K562 (cell line): Measurements from ENCODE around the gene GOT2. TPM values are rescaled to one million over a fixed set of nuclear protein-coding genes. Genes with fewer than 3 reads are reported as not detected.

Experiments
- ARID3A ChIP-seq: IDR thresholded peaks from 2 replicates; pipeline ENCODE4 v1.6.1; 2012; ENCODE audit warnings: low read depth, low read length, improper control_type of control experiment, borderline replicate concordance
- BCOR ChIP-seq: fragments of 450-650 bp; IDR thresholded peaks from 2 replicates; pipeline ENCODE4 v1.6.1; 2016
- CXXC5 ChIP-seq: fragments of 250-450 bp; sonication (Bioruptor Pico); IDR thresholded peaks from 2 replicates; pipeline ENCODE4 v1.8.0; 2022; ENCODE audit warnings: inconsistent platforms, mild to moderate bottlenecking, moderate library complexity
- GABPB1 ChIP-seq: sonication (generic); formaldehyde crosslinking; IDR thresholded peaks from 2 replicates; pipeline ENCODE4 v1.8.0; 2022; ENCODE audit warnings: mild to moderate bottlenecking, missing genetic modification reagents
- HDAC3 ChIP-seq: fragments of 450-650 bp; IDR thresholded peaks from 2 replicates; pipeline ENCODE4 v1.6.1; 2018; ENCODE audit warnings: borderline replicate concordance, mild to moderate bottlenecking, moderate library complexity; ENCODE audit not compliant: partially characterized antibody
- HNRNPUL1 ChIP-seq: fragments of 200-400 bp; formaldehyde crosslinking; IDR thresholded peaks from 2 replicates; pipeline ENCODE4 v1.6.1; 2017; ENCODE audit warnings: low read length
- IFI16 ChIP-seq: fragments of 250-450 bp; sonication (Bioruptor Pico); IDR thresholded peaks from 2 replicates; pipeline ENCODE4 v2.1.2; 2022; ENCODE audit warnings: mild to moderate bottlenecking, inconsistent platforms
- ILF3 ChIP-seq: fragments of 450-650 bp; IDR thresholded peaks from 2 replicates; pipeline ENCODE4 v1.6.1; 2018; ENCODE audit warnings: antibody characterized with exemption, mild to moderate bottlenecking, moderate library complexity, borderline replicate concordance
- ILK ChIP-seq: fragments of 450-650 bp; IDR thresholded peaks from 2 replicates; pipeline ENCODE4 v1.6.1; 2016; ENCODE audit warnings: missing genetic modification characterization, low read depth, mild to moderate bottlenecking, missing compliant biosample characterization, moderate library complexity, borderline replicate concordance
- KLF1 ChIP-seq: fragments of 450-650 bp; IDR thresholded peaks from 2 replicates; pipeline ENCODE4 v1.6.1; 2016; ENCODE audit warnings: missing genetic modification characterization, missing compliant biosample characterization
- MTA2 ChIP-seq: fragments of 450-650 bp; IDR thresholded peaks from 2 replicates; pipeline ENCODE4 v1.6.1; 2016; ENCODE audit warnings: low read depth
- RAD21 ChIP-seq, 2 experiments: fragments of 250-450 bp in 1 of 2; fragments of 450-650 bp in 1 of 2; sonication (Bioruptor Pico) in 1 of 2; formaldehyde crosslinking in 1 of 2; IDR thresholded peaks in 1 of 2; conservative IDR thresholded peaks in 1 of 2; 2 replicates each; pipeline versions ENCODE4 v1.4.0 to v1.8.0; 2020 to 2022; ENCODE audit warnings: mild to moderate bottlenecking in 2 of 2, moderate library complexity in 1 of 2
- SMAD1 ChIP-seq: fragments of 150-350 bp; IDR thresholded peaks from 2 replicates; pipeline ENCODE4 v1.6.1; 2014; ENCODE audit warnings: low read length, low read depth; ENCODE audit not compliant: partially characterized antibody
- SMARCB1 ChIP-seq: IDR thresholded peaks from 2 replicates; pipeline ENCODE4 v1.6.1; 2011; ENCODE audit warnings: improper control_type of control experiment, low read depth; ENCODE audit not compliant: insufficient read length
- TEAD4 ChIP-seq, 2 experiments: sonication (generic) in 1 of 2; formaldehyde crosslinking in 1 of 2; IDR thresholded peaks; 2 replicates each; pipeline versions ENCODE4 v1.6.1 to v1.8.0; 2012 to 2022; ENCODE audit warnings: borderline replicate concordance in 1 of 2, inconsistent platforms in 1 of 2, low read length in 1 of 2, mild to moderate bottlenecking in 1 of 2, missing genetic modification reagents in 1 of 2
- U2AF2 ChIP-seq: fragments of 200-400 bp; formaldehyde crosslinking; optimal IDR thresholded peaks from 2 replicates; pipeline ENCODE3; 2017; ENCODE audit warnings: low read depth, mild to moderate bottlenecking, low read length
- YBX1 ChIP-seq: fragments of 450-650 bp; IDR thresholded peaks from 2 replicates; pipeline ENCODE4 v1.7.1; 2016; ENCODE audit warnings: mild to moderate bottlenecking
- ZNF12 ChIP-seq: sonication (generic); formaldehyde crosslinking; IDR thresholded peaks from 2 replicates; pipeline ENCODE4 v1.4.0; 2020; ENCODE audit warnings: mild to moderate bottlenecking, missing genetic modification reagents
- ZNF764 ChIP-seq: fragments of 250-450 bp; sonication (Bioruptor Pico); IDR thresholded peaks from 2 replicates; pipeline ENCODE4 v1.4.0; 2020; ENCODE audit warnings: low read depth, mild to moderate bottlenecking, moderate library complexity
- ZNF785 ChIP-seq: fragments of 250-450 bp; sonication (Bioruptor Pico); IDR thresholded peaks from 2 replicates; pipeline ENCODE4 v1.4.0; 2020; ENCODE audit warnings: mild to moderate bottlenecking
- polyA plus RNA-seq, 8 experiments: library from polyadenylated mRNA; depleted of rRNA in 4 of 8; stranded (reverse) in 5 of 8; unstranded in 3 of 8; fragments of >200 nt; fragmentation: Nextera tagmentation in 2 of 8; fragmentation: Illumina TruSeq in 1 of 8; extraction: Ambion mirVana in 2 of 8; extraction: Trizol in 1 of 8; gene quantifications; 2 replicates each; pipeline versions ENCODE4 v1.2.1 to v1.2.3, GENCODE V29; 2011 to 2014; ENCODE audit warnings: inconsistent platforms in 1 of 8, missing spikeins in 1 of 8
- total RNA-seq, 7 experiments: library from RNA; depleted of rRNA in 6 of 7; stranded (reverse); fragments of >200 nt in 6 of 7; fragmentation: Illumina TruSeq in 2 of 7; extraction: Trizol in 2 of 7; gene quantifications; 2 replicates each; pipeline versions ENCODE4 v1.2.1 to v1.2.3, GENCODE V29; 2011 to 2021; ENCODE audit warnings: low replicate concordance in 1 of 7
- TF ChIP-seq, protein P1 (sequence below): sonication (generic); formaldehyde crosslinking; IDR thresholded peaks from 2 replicates; pipeline ENCODE4 v1.9.0; 2022; ENCODE audit warnings: mild to moderate bottlenecking, missing genetic modification reagents
- TF ChIP-seq, protein P2 (sequence below): fragments of 250-450 bp; sonication (Bioruptor Pico); IDR thresholded peaks from 2 replicates; pipeline ENCODE4 v1.4.0; 2020

Gene GOT2
- total and polyA plus RNA-seq, 9 of the 15 experiments (the other 6 are each of a cell fraction or from before 2014, with no cell fraction given): 43.1 to 190 (median 80.2) TPM

DNA sequence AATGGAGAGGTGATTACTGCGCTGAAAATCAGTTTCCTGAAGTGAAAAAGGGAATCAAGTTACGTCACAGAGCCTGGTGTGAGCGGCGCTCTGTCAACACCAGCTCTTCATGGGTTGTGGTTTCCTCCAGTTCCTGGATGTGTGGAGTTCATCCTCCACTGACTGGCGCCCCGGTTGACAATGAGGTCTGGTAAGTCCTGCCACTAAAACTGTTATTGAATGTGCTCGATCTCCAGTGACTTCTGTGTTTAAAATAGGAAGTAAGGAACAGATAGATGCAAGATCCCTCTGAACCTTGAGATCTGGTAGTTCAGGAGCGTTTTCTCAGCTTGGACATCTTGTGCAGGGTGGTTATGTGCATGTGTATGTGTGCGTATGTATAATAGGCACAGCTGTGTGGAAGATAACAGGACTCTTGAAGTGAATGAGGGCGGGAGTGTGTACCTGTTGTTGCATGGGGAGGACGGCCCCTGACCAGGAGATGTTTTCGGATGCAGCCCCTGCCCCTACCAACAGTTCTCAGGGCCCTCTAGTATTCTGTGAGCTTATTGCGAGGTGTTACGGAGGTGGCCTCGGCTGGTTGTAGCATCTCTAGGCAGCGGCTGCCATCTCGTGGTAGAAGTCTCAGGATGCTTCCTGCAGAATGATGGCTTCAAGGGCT lies 22.0 kb upstream of the GOT2 start (continued):
- TF ChIP-seq TEAD4 (IDR thresholded peaks at IDR 0.05; ENCODE audit: low read length) (no peak), TEAD4 (CRISPR knock-in tag; IDR thresholded peaks at IDR 0.05; ENCODE audit: borderline replicate concordance) (no peak), IFI16 (CRISPR knock-in tag) (no peak), ARID3A (no peak), YBX1 (no peak), ZNF785 (CRISPR knock-in tag) (no peak), RAD21 (CRISPR knock-in tag; conservative IDR thresholded peaks at IDR 0.05 in 1 of 2, IDR thresholded peaks at IDR 0.05 in 1 of 2) (peak; percentile 79 to 88), BCOR (no peak), ILF3 (no peak), KLF1 (no peak), U2AF2 (no peak), GABPB1 (CRISPR knock-in tag) (peak; percentile 36; the same call in 1 of the 2 replicates), ZNF12 (no peak), HNRNPUL1 (no peak), ILK (no peak), HDAC3 (no peak), ZNF764 (CRISPR knock-in tag) (no peak), SMARCB1 (no peak), SMAD1 (no peak), MTA2 (no peak), CXXC5 (0 out of 2 replicates have a peak, but pooled peaks have one; percentile 21)
- TF ChIP-seq, protein P1, sequence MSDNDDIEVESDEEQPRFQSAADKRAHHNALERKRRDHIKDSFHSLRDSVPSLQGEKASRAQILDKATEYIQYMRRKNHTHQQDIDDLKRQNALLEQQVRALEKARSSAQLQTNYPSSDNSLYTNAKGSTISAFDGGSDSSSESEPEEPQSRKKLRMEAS (CRISPR knock-in tag): no peak
- TF ChIP-seq, protein P2, sequence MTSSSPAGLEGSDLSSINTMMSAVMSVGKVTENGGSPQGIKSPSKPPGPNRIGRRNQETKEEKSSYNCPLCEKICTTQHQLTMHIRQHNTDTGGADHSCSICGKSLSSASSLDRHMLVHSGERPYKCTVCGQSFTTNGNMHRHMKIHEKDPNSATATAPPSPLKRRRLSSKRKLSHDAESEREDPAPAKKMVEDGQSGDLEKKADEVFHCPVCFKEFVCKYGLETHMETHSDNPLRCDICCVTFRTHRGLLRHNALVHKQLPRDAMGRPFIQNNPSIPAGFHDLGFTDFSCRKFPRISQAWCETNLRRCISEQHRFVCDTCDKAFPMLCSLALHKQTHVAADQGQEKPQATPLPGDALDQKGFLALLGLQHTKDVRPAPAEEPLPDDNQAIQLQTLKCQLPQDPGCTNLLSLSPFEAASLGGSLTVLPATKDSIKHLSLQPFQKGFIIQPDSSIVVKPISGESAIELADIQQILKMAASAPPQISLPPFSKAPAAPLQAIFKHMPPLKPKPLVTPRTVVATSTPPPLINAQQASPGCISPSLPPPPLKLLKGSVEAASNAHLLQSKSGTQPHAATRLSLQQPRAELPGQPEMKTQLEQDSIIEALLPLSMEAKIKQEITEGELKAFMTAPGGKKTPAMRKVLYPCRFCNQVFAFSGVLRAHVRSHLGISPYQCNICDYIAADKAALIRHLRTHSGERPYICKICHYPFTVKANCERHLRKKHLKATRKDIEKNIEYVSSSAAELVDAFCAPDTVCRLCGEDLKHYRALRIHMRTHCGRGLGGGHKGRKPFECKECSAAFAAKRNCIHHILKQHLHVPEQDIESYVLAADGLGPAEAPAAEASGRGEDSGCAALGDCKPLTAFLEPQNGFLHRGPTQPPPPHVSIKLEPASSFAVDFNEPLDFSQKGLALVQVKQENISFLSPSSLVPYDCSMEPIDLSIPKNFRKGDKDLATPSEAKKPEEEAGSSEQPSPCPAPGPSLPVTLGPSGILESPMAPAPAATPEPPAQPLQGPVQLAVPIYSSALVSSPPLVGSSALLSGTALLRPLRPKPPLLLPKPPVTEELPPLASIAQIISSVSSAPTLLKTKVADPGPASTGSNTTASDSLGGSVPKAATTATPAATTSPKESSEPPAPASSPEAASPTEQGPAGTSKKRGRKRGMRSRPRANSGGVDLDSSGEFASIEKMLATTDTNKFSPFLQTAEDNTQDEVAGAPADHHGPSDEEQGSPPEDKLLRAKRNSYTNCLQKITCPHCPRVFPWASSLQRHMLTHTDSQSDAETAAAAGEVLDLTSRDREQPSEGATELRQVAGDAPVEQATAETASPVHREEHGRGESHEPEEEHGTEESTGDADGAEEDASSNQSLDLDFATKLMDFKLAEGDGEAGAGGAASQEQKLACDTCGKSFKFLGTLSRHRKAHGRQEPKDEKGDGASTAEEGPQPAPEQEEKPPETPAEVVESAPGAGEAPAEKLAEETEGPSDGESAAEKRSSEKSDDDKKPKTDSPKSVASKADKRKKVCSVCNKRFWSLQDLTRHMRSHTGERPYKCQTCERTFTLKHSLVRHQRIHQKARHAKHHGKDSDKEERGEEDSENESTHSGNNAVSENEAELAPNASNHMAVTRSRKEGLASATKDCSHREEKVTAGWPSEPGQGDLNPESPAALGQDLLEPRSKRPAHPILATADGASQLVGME (CRISPR knock-in tag): no peak
